Epithelial cell of esophagus (primary cell): ENCODE data around the gene KIR3DL1.

Source experiments
- DNase-seq: peaks from one replicate; pipeline ENCODE4 v3.0.0; 2010; ENCODE audit warnings: low read depth
- H3K4me3 ChIP-seq: 2 replicates; pipeline ENCODE4 v1.5.1; 2011; ENCODE audit warnings: mild to moderate bottlenecking, low read length, control low read depth
- TF ChIP-seq, protein P1 (sequence below): IDR thresholded peaks from 2 replicates; pipeline ENCODE4 v1.5.1; 2011; ENCODE audit warnings: low read depth, mild to moderate bottlenecking, low read length, control low read depth, inconsistent platforms; ENCODE audit not compliant: insufficient read depth; ENCODE audit errors: missing control alignments

The KIR3DL1 gene

GRCh38 chr19:54791476-54791875, 24.8 kb upstream of the KIR3DL1 start:
- TF ChIP-seq, protein P1, sequence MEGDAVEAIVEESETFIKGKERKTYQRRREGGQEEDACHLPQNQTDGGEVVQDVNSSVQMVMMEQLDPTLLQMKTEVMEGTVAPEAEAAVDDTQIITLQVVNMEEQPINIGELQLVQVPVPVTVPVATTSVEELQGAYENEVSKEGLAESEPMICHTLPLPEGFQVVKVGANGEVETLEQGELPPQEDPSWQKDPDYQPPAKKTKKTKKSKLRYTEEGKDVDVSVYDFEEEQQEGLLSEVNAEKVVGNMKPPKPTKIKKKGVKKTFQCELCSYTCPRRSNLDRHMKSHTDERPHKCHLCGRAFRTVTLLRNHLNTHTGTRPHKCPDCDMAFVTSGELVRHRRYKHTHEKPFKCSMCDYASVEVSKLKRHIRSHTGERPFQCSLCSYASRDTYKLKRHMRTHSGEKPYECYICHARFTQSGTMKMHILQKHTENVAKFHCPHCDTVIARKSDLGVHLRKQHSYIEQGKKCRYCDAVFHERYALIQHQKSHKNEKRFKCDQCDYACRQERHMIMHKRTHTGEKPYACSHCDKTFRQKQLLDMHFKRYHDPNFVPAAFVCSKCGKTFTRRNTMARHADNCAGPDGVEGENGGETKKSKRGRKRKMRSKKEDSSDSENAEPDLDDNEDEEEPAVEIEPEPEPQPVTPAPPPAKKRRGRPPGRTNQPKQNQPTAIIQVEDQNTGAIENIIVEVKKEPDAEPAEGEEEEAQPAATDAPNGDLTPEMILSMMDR = no peak
- DNase-seq = no peak
- H3K4me3 ChIP-seq = no peak overlapping the region

- TF ChIP-seq, protein P1 = no peak
- DNase-seq = no peak
- no peak overlapping the region for H3K4me3 ChIP-seq
These were observed 23.5 kb upstream of the KIR3DL1 start for GRCh38 chr19:54792814-54793213.

DNA sequence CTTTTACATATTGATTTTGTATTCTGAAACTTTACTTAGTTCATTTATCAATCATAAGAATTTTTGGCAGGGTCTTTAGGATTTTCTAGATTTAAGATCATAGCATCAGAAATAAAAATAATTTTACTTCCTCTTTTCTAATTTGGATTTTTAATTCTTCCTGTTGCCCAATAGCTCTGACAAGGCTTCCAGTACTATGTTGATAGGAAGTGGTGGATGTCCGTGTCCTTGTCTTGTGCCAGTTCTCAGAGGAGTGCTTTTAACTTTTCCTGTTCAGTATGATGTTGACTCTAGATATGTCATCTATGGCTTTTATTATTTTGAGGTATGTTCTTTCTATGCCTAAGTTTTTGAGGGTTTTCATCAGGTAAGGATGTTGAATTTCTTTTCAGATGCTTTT, 20.5 kb upstream of the KIR3DL1 start:
- no peak for DNase-seq
- TF ChIP-seq, protein P1 = no peak
- H3K4me3 ChIP-seq = no peak overlapping the region

GRCh38 chr19:54803410-54803809, 12.9 kb upstream of the KIR3DL1 start, which contains the start of gene KIR2DL4:
KIR2DL4 (plus strand) TSS chr19:54803610; CDS start chr19:54803652, 42 bp downstream.
- no peak within 1 kb of the TSS for H3K4me3 ChIP-seq
- no peak for DNase-seq
- TF ChIP-seq, protein P1 = no peak

- no peak overlapping the region for H3K4me3 ChIP-seq
- DNase-seq = no peak
- TF ChIP-seq, protein P1 = no peak
These were observed 12.2 kb upstream of the KIR3DL1 start for GRCh38 chr19:54804101-54804500.

- DNase-seq = no peak
- TF ChIP-seq, protein P1 = no peak
- H3K4me3 ChIP-seq = no peak overlapping the region
These were observed 11.7 kb upstream of the KIR3DL1 start for GRCh38 chr19:54804571-54804970.
